ENCODE results near the gene CHD5.

CHD5 gene

DNA sequence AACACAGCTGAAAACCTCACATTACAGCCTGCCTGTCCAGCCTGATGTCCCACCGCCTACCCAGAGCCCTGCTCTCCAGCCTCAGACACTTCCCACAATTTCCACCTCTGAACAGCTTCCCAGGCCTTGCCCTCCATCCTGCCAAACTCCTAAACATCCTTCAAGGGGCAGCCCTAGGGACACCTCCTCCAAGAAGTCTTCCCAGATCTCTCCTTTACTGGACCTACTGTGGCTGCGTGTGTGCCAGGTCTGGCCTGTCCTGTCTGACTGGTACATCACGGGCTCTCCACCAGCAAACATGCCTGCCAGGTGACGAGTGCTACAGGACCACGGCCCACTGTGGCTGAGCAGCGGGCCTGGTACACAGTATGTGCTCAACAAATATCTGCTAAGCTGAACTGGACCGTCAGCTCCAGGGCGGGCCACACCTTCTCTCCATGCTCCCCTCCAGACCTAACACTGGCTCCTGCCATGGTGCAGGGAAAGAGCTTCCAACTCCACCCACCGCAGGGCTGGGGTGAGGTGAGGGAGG lies 28.8 kb downstream of the CHD5 start:
- DNase-seq: no peak

DNA sequence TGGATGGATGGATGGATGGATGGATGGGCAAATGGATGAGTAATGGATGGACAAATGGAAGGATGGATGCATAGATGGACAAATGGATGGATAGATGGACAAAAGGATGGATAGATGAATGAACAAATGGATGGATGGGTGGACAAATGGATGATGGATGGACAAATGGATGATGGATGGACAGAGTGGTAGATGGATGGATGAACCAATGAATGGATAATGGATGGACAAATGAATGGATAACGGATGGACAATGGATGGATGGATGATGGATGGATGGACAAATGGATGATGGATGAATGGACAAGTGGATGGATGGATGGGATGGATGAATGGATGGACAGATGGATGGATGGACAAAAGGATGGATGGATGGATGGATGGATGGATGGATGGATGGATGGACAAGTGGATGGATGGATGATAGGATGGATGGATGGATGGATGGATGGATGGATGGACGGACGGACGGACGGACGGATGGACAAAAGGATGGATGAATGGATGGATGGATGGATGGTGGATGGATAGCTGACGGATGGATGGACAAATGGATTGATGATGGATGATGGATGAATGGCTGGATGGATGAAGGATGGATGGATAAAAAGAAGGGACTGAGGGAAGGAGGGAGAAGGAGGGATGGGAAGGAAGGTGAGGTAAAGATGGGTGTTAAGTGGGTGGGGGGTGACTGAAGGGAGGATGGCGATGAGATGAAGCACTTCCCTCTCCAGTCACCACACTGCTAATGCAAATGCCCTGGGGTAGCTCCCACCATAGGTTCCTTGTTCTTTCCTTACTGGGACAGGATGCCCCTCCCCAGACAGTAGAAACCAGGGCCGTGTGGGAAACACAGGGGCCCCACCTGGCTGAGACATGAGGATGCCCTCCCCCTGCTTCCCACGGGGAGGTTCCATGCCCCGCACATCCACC lies 29.8 kb downstream of the CHD5 start:
- DNase-seq: no peak

DNA sequence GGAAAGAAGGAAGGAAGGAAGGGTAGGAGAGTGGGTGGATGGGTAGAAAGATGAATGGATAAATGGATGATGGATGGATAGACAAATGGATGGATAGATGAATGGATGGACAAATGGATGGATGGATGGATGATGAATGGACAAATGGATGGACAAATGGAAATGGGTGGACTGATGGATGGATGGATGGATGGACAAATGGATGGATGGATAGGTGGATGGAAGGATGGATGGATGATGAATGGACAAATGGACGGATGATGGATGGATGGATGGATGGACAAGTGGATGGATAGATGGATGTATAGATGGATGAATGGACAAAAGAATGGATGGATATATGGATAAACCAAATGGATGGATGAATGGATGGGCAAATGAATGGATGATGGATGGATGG lies 30.5 kb downstream of the CHD5 start:
- no peak for DNase-seq

DNA sequence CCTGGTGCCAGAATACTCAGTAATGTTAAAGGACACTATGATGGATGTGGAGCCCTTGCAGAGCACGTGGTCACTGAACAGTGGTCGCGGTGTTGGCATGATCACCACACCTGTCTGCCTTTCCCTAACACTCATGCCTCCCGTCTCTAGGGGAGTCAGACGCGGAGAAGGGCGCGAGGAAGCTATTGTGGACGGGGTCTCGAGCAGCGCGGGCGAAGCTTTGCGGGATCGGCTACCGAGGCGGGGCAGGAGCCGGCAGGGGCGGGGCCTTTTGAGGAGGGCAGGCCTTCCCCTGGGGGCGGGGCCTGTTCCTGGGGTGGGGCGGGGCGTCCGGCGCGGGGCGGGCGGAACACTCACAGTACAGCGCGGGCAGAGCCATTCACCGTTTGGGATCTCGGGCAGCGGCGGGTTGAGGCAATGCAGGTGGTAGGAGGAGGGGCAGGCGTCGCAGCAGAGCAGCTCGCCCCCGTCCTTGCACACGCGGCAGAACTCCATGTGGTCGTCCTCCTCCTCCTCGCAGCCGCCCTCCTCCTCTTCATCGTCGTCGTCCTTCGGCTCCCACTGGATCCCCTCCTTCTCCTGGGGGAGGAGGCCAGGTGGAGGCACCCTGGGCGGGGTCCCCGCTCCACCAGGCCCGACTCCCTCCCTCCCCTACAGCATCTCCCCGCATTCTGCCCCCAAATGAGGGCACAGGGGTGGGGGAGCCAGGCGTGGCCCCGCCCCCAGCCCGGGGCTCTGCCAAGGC lies 31.5 kb downstream of the CHD5 start:
- peak; percentile 61 for DNase-seq

DNA sequence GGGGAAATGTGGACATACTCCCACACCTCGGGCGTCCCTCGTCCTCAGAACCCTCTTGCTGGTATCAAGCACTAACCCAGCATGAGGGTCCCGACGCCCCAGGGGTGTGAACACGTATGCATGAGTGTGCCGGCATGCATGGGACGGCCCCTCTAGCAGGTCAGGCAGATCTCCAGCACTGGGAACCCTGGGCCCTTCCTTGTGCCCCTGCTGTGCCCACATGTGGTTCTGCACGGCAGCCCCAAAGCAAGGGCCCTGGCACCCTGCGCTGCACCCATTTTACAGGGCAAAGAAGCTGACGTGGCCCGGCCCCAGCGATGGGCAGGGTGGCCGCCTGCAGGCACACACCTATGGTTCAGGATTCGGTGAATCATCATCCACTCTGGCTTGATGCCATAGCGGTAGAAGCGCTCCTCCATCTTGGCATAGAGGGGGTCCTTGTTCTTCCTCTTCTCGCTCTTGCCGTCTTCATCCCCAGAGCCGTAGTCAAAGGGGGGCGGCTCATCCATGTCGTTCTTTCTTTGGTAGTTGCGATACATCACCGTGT lies 34.2 kb downstream of the CHD5 start:
- DNase-seq: no peak

DNA sequence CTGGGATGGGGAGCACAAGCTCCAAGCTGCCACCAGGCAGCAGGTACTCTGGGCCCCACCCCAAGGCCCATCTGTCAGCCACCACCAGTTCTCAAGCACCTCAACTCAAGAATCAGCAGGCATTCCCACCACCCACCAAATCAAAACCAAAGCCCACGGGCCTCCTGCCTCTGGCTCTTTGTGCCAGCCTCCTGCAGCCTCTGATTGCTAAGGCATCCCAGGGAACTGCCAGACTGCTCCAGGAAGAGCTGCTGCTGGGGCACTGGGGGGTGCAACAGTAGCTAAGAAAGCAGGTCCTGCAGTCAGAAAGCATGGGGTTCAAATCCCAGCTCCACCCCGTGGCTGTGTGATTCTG lies 34.7 kb downstream of the CHD5 start:
- DNase-seq: no peak

DNA sequence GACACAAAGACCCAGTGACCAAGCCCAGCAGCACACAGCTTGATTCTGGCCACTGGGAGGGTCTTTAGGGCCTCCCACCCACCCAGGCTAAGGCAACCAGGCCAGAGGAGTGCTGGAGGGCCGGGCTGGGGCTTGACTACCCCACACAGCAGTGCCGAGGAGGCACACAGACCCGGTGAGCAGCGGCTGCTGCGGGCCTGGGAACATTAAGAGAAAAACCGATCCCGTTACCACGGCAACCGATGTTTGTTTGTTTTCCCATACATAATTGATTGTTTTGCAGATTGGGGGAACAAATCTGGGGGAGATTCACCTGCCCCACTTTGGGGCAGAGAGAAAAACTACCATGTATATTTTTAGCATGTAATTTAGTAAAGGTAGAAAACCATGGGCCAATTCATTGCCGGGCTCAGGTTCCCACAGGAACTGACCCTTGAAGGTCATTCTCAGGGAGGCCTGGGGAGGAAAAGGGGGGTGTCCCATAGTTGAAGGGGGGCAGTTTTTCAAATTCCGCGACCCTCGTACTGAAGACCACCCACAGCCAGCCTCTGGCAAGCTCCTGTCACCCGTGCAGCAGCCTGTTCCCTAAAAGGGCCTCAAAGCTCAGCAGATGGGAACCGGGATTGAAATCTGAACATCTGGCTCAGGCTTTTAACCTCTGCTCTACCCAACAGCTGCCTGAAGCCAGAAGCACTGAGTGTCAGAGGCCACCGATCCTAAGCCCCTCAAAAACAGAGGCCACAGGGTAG lies 35.3 kb downstream of the CHD5 start:
- DNase-seq: no peak

DNA sequence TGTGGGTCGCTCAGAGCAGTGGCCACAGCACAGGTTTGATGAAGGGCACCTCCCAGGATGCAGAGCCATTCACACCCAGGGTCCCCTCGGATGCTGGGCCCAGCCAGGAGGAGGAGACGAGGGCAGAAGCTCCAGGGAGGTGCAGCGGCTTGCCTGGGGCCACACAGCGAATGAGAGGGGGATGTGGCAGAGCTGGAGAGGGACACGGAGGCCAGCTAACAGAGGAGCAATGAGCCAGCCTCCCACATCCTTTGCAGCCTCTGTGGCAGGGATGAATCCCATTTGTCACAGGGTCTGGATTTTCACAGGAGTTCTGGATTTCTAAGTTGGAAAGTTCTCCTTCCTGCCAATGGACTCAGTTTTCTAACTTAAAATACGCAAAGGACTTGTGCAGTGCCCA lies 35.9 kb downstream of the CHD5 start:
- no peak for DNase-seq

DNA sequence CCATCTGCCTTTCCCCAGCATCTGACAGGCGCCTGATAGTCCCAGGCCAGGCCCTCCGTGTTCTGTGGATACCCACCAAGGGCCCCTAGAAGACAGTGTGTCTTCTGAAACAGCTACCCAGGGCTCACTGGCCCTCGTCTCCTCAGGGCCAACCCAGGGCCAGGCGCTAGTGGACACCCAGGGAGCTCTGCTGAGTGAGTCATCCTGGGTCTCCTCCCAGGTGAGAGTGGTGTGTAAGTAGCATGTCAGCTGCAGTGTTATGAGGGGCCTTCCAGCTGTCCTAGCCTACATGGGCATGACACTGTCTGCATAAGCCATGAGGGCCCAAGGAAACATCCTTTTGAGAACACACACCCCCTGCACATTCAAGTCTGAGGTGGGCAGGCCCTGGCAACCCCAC lies 36.7 kb downstream of the CHD5 start:
- no peak for DNase-seq

DNA sequence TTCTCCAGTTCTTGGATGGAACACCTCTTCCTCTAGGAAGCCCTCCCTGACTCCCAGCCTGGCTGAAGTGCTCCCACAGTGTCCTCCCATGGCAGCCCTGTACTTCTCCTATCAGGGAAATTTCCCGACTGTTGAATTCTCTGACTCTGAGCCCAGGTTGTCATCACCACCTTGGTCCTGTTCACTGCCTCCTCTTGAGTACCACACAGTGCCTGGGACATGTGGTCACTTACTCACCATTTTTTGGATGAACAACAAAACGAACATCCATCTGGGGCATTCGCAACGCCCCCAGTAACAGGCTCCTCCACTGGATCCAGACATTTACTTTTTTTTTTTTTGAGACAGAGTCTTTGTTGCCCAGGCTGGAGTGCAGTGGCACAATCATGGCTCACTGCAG lies 37.4 kb downstream of the CHD5 start:
- no peak for DNase-seq

DNA sequence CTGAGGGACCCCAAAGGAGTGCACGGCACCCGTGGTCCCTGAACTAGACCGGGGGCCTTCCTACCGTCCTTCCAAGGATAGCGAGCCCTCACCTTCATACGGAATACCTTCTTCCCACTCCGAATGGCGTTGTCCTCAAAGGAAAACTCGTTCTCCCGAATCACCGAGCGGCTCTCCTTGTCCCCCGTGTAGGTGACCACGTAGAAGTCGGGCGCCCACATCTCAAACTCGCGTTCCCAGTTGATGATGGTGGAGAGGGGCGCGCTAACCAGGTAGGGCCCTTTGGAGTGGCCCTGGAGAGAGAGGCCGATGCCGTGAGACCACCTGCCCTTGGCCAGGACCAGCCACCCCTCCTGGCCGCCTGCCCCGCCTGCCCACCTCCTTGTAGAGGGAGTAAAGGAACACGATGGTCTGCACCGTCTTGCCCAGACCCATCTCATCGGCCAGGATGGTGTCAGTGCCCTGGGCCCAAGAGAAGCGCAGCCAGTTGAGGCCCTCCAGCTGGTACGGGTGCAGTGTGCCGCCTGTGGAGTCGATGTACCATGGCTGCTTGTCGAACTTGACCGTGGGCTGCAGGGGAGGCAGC lies 38.0 kb downstream of the CHD5 start:
- no peak for DNase-seq

DNA sequence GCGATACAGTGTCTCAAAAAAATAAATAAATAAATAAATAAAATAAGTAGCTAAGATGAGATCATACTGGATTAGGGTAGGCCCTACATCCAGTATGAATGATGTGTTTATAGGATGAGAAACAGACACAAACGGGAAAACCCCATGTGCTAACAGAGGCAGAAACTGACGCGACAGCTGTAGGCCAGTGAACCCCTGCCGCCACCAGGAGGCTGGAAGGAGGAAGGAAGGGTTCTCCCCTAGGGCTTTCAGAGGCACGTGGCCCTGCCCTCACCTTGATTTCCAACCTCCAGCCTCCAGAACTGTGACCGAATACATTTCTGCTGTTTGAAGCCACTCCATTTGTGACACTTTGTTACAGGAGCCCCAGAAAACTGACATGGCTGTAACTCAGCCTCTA lies 38.5 kb downstream of the CHD5 start:
- no peak for DNase-seq

DNA sequence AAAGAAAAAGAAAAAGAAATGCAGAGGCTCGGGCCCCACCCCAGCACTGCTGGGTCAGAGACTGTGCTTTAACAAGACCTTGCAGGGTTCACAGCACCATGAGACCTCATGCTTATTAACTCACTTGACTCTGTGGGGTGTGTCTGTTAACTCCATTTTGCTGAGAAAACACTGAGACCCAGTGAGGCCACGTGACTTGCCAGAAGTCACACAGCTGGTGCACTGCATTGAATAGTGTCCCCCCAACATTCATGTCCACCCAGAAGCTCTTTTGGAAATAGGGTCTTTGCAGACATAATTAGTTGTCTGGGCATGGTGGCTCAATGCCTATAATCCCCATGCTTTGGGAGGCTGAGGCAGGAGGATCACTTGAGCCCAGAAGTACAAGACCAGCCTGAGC lies 39.7 kb downstream of the CHD5 start:
- no peak for DNase-seq

DNA sequence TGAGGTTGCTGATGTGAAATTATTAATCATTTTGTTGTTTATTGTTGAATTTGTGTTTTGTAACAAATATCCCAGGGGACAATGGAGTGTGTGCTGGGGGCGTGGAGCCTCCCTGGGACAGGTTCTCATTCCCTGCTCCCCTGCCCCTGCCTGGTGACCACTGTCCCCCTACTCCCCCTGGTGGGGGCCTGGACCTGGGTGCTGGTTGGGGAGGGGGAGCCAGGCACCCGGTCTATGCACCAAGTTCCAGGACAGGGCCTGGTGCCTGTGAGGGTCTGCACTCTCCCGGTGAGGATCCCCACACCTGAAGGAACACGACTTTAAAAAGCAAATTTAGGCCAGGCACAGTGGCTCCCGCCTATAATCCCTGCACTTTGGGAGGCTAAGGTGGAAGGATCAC lies 42.4 kb downstream of the CHD5 start:
- no peak for DNase-seq

DNA sequence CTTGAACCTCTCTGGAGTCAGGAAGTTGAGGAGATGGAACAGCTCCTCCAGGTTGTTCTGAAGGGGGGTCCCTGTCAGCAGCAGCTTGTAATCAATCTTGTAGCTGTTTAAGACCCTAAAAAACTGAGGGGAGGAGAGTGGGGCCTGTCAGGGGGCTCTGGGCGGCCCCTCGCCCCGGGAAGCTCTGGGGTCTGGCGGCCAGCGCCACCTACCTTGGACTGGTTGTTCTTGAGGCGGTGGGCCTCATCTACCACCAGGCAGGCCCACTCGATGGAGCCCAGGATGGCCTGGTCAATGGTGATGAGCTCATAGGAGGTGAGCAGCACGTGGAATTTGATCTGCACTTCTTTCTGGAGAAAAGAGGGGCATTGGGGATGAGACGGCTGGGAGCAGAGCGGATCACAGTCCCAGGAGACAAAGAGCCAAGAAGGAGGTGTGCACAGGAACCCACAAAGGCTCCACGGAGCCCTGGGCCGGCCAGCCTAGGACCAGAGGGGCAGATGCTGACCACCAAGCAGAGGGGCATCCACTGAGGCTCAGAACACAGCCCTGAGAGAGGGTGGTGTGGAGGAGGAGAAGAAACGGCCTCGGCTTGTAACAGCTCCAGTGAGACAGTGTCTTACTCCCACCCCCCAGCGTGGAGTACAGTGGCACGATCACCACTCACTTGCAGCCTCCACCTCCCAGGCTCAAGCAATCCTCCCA lies 43.5 kb downstream of the CHD5 start:
- DNase-seq: no peak

DNA sequence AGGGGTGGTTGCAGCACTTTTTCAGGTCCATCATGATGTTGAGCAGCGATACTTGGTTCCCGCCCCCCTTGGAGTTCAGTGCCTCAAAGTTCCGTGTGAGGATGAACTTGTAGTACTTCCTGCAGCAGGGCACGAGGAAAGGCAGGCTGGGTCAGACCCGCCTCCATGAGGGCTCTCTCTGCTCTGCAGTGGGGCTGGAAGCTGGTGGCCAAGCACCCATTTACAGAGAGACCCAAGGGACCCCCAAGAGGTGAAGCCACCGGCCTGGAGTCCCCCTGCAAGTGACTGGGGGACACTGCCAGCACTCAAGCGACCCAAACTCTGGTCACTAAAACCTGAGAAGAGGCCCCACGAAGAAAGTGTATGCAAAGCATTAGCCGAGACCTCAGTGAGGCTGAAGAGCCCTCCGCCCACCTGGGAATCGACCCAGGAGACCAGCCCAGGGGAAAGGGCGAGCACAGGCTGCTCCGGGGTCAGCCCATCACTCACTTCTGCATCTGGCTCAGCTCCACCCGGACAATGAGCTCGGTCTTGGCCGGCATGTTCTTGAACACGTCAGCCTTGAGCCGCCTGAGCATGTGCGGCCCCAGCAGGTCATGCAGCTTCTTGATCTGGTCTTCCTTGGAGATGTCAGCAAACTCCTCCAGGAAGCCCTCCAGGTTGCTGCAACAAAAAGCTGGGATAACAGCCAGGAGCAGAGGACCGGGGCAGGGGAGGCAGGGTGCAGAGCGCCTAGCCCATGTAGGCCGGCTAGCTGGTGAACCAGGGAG lies 45.2 kb downstream of the CHD5 start:
- no peak for DNase-seq

DNA sequence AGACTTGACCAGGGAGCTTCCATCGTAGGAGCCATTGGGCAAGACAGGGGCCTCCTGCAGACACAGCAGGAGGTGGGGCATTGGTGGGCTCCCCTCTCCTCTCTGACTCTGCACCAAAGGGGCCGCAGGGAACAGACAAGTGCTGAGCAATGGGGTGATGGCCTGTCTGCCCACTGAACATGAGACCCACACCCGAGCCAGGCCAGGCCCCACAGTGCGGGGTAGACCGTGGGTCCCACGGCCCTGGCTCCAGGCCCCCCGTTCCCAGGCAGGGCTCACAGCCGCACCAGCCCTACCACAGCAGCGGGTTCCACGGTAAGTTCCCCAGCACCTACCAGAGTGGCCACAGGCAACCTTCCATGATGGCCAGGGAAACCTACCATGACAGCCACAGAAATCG lies 45.9 kb downstream of the CHD5 start:
- DNase-seq: no peak

DNA sequence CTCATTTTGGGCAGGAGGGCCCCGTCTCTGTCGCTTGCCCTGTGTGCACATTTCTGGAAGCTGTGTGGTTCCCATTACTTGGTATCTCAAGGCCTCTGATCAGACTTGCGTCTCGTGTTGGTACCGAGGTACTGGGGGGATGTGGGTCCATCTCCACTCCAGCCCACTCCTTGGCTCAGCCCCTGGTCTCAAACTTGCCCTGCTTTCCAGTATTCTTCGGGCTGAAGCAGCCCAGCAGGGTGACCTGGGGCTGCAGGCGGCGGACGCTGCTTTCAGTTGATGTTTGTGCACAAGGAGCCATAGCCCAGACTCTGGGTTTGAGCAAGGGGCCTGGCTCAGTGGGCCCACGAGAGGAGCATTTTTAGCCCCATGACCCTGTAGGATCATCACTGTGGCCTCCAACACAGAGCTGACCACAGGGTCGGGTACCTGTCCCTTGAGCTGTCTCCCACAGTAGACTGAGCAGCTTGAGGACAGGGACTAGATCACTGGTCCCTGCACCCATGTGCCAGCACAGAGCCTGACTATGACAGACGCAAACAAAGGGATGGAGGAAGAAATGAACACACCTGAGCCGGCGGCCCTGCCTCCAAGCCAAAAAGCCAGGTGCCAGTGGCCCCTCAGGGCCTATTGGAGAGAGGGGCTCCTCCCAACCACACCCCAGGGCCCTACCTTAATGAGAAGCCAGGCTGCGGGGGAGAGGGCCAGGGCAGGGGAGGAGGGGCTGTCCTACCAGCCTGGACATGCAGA lies 46.8 kb downstream of the CHD5 start:
- no peak for DNase-seq

DNA sequence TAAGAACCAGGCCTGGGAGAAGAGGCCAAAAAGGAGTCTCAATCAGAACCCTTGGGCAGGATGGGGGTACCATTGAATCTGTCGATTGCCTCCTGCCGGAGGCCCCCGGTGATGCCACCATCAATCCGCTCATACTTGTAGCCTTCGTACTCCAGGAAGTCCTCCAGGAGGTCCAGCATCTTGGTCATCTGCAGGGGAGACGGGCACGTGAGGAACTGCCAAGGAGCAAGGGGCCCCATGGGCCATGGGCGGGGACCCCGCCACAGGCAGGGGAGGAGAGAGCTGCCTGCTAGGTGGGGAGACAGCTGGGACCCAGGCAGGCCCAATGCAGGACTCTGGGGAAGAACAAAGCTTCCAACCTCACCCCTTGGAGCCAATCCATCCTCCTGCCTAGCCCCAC lies 48.6 kb downstream of the CHD5 start:
- DNase-seq: no peak

DNA sequence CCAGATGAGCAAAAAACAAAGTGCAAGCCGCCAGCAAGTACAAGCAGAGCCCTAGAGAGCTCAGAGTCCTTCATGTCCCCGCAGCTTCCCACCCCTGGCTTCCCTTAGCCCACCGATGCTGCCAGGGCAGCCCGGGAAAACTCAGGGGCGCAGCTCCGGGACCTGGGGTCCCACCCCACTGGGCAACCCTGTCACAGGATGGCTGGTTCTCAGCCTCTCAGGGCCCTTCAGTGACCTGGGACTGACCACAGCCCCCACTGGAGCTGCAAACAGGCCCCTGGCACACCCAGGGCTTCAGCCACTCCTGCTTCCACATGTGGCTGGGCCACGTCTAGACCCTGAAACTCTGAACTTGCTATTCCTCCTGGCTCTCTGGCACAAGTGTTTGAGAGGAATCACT lies 49.5 kb downstream of the CHD5 start:
- no peak for DNase-seq

DNA sequence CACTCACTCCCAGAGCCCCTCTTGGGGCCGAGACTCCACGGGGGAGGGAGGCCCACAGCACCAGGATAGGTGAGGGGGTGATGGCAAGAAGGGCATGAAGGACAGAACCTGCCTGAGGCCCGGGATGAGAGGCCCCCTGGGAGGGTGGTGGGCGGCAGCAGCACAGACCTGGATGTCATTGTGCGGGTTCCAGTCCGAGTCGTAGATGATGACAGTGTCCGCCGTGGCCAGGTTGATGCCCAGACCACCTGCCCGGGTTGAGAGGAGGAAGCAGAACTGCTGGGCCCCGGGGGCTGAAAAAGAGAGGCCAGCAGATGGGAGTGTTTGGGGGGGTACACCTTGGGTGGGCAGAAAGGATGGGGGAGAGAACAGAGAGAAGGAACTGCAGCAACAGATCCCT lies 50.1 kb downstream of the CHD5 start:
- DNase-seq: no peak
